Measurements from ENCODE around the gene WHAMM.
"Not testable (repeated sequence)": the region's sequence is repeated elsewhere in the genome, so short reads cannot be mapped to it uniquely, and the experiment has no call there.

Gene WHAMM

DNA sequence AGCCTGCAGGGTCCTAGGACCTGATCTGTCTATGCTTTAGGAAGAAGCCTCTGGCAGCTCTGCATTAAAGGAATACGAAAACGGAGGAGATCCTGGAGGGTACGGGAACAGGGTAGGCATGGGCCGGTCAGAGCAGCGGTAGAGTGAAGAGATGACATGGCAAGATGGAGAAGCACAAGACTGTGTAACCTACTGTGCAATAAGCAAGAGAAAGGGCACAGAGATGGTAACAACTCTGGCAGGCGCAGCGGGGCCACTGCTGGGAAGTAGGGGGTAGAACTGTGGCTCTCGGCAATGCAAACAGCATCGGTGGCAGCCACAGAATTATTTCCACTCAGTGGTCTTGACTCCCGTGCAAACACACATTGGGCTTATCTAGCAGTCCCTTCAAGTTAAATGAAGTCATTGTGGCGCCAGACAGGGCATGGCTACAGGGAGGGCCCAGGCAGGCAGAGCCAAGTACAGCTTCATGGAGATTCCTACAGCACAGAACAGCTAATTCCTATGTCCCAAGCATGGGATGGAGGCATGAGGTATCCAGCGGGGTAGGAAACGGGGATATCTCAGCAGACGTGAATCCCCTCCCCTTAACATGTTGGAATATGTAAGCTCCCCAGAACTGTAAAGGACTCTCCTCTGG, 28.8 kb downstream of the WHAMM start:
- DNase-seq = no peak

DNA sequence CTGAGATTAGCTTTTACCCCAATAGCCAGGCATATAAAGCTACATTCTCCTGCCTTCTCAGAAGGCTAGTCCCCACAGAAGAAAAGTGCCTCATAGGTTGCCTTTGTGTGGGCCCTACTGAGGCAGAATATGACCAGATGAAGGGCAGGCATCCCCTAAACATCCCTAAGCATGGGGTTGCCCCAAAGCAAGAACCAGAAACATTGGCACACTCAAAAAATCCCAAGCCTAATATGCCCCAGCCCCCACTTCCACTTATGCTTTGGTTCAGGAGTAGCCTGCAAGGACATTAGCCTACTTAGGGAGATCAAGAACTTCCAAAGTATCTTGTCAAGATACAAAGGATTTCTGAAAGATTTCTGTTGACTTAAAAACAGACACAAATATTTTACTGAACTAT, 29.7 kb downstream of the WHAMM start:
- no peak for DNase-seq

DNA sequence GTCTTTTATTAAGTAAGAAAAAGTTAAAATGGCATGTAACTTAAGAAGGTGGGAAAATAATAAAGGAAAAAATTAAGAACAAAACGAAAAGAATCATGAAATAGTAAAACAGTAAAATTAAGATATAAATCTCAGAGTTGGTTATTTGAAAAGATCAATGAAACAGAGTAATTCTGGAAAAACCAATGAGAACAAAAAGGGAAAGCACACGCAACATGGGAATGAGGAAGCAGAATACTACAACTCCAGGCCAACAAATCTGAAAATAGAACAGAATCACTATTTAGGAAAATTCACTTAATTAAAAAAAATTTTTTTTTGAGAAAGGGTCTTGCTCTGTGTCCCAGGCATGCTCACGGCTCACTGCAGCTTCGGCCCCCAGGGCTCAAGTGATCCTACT, 30.7 kb downstream of the WHAMM start:
- no peak for DNase-seq

DNA sequence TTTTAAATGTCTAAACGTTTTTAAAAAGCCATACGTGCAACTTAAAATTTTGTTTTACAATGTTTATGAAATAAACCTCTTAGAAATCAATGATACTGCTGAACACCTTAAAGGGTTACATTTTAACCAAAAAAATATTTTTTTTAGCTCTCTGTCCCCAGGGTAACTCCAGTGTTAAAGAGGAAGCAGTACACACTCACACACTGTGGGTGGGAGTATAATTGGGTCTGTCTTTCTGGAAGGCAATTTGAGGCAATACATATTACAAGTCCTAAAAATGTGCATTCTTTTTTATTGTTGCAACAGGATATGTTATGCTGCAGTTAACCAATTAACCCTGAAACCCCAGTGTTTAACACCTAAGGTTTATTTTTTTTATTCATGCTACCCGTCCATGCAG, 34.1 kb downstream of the WHAMM start:
- no peak for DNase-seq

DNA sequence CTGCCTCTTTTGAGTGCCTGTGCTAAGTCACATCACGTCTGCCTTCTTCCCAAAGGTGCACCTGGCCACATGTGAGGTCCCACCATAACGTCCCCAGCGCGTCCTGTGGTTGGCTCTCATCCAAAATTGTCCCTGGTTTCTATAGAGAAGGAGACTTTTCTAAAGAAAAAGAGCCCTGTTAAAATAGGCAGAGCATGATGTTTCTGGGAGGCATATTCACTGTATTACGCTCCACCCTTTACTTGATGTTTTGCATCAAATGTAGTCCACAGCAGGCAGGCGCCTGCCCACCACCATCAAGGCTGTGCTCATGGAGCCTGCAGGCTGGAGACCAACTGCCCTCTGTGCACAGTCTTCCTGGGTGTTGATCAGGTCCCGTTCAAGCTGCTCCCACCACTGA, 36.3 kb downstream of the WHAMM start:
- DNase-seq = no peak

DNA sequence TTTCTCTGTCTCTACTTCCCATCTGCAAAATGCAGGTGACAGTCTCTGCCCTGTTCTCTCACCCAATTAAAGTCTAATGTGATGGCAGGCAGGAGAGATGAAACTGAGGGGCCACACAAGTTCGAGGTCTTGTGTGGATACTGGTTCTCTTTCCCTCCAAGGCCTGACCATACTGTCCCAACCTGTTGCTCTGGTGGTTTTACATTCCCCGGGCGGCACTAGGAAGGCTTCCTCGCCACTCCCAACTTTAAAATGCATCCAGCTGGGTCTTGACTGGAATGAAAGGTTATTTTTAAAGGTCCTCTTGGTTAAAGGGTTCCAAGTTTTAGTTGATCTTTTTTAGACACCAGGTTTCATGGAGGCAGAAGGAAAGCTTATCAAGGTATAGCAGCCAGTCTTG, 37.2 kb downstream of the WHAMM start:
- DNase-seq = no peak

DNA sequence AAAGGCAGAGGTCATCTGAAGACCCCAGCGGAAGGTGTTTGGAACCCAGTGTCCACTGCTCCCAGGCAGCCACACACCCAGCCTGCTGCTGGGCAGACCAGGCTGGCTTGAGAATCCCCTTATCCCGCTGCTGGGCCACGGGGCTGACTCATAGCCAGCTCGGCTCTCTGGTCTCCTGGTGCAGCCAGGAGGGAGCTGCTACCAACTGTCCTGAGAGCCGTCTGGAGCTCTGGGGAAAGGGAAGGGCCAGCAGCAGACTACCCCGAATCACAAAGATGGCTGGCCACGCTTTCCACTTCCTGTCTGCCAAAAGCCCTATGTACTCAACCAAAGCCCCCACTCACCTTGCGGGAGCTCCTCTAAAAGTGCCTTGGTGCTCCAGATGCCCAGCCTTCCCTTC, 38.3 kb downstream of the WHAMM start:
- DNase-seq = no peak

DNA sequence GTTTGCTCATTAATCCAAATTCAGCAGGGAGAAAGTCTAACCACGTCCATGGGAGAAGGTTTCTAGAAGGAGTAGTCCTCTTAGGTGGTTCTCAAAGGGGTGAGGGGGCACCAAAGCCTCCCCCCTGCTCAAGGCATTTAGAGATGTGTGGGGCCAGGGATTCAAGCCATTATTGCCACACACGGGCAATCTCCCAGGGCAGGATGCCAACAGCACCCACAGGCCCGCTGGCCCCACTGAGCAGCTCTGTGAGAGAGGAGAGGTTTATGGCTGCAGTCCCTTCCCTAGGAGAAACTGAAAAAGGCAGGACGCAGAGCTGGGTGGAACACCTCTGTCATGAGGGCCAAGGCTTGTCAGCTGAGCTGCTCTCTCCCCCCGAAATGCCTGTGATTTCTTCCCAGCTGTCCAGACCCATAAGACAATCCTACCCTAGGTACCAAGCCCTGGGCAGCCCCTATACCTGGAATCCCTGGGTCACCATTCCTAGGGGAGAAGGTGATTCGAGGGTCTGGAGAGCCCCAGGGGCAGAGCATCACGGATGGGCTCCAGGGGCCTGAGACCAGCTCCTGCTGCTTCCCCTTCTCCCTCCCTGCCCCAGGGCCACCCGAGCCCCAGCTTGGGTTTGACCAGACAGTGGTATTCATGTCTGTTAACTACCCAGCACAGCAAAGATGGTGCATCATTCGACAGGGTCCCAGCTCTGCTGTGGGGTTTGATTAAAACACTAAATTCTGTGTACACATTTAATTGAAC, 39.0 kb downstream of the WHAMM start:
- no peak for DNase-seq

DNA sequence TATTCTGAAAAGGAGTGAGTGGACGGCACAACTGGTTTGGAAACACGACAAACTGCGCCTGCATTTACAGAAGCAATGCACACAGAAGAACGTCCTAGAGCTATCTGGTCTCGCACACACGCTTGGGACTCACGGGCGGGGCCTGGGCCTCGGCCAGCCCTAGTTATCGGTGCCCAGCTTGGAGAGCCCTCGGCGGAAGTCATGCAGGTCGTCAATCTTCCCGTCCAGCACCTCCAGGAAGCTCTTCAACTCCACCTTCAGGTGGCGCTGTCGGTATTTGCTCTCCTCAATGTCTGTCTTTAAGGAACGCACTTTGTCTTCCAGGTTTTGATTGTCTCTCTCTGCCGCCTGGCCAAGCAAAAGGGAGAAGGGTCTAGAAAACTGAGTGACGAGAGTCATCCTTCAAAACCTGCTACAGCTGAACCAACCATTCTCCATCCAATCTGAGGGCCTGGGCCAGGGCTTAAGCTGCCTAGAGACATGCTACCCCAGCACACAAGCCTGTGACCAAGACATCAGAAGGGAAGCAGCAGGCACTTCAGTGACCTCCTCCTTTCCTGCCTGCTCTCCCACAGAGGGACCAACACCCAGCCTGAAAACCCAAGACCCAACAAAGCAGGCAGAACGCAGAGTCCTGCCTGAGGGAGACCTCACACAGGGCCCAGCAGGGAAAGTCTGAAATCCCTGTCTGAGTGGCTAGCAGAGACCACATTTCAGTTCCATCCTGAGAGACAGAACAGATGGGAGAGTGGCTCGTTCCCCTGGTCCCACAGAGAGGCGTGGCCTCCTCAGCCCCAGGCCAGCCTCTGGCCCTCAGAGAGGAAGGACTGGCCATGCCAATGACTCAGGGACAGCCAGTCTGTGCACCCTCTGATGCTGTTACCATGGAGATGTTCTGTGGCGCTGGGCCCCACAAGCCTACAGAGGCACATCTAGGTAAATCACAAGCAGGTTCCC, 40.4 kb downstream of the WHAMM start:
- DNase-seq = peak; percentile 81

DNA sequence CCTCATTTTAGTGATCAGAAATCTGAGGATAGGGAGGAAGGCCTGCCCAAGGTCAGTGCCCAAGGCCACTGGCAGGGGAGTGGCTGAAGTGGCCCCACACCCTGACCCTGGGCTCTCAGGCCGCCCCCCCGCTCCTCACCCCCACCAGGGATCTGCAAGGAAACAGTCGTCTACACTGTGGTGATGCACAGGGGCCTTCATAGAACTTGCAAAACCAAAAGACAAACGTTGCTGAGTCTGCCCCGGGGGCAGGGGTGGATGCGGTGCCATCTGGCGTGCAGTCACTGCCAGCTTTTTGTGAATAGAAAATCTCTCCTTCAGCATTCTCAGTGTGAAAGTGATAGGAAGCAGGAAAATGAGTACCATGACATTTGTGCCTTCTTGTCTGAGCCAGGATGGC, 41.3 kb downstream of the WHAMM start:
- DNase-seq = no peak

DNA sequence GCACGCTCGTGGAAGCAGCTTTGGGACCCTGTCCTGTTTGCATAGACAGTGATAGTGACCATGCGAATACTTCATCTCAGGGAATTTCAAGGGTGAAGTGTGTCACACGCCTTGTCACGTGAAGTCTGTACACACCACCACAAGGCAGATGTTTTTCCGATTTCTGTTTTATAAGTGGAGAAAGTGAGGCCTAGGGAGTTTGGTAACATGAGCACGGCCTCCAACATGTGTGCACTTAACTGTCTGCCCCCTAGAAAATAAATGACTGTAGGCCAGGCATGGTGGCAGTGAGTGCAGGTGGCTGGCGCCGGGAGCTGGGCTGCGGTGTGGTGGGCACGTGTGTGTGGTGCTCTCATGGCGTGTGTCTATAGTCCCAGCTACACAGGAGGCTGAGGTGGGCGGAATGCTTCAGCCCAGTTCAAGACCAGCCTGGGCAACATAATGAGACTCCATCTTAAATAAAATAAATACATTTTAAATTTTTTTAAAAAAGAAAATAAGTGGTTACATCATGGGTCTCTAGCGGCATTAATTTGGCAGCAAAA, 42.0 kb downstream of the WHAMM start:
- no peak for DNase-seq

DNA sequence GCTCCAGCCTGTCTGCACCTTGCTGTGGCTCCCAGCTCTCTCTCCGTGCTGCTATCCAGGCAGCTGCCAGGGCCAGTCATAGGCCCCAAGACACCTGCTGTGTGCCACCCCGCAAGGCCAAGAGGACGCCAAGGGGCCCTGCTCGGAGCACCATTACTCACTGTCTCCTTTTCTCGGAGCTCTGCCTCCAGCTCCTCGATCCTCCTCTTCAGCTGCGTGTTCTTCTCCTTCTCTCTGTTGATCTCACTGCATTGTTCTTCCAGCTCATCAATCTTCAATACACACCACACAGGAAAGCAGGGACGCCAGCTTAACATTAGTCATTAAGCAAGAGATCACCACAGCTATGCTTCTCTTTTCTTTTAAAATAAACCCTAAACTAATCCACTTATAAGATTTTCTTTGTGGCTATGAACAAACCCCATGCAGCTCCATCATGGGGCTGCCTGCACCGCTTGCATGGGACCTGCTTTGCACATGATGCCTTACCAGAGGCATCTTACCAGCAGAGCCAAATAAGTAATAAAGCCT, 42.6 kb downstream of the WHAMM start:
- peak; percentile 32 for DNase-seq

DNA sequence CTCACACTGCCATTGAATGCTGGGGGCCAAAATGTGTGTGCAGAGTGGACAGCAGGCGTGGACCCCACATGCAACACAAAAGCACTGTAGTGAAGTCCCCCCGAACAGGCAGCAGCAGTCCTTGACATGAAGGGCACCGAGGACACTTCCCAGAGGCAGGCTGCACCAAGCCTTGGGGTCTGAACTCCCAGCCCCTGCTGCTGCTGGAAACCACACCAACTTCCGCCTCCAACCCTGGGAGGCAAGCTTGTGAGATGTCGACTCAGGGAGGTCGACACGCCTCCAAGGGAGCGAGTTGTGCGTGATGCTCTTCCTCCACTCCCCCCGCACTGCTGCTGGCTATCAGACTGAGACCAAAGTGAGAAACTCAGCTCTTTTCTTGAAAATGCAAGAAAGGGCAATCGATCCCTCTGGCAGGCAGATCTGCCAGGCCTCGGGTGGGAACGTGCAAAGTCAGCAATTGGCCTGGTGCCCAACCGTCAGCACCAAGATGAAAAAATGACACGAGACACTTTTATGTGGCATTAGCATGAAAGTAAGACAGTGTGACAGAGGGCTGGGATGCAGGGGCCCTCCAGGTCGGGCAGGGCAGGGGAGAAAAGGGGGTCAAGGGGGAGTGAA, 43.6 kb downstream of the WHAMM start:
- peak; percentile 18 for DNase-seq

DNA sequence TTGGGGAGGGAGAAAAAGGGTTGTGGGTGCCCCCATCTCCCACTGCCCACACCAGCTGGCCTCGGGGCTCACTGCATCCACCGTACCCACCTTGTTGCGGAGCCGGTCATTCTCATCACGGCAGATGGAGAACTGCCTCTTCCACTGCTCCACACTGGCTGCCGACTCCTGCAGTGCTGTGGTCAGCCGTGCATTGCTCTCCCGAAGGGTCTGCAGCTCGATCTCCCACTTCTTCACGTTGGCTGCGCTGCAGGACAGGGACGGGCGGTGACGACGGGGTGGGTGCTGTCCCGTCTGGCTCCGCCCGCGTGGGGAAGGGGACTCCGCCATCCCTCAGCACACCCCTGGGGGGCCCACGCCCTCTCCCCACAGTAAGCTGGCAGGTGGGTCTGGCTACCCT, 45.1 kb downstream of the WHAMM start:
- DNase-seq = no peak

DNA sequence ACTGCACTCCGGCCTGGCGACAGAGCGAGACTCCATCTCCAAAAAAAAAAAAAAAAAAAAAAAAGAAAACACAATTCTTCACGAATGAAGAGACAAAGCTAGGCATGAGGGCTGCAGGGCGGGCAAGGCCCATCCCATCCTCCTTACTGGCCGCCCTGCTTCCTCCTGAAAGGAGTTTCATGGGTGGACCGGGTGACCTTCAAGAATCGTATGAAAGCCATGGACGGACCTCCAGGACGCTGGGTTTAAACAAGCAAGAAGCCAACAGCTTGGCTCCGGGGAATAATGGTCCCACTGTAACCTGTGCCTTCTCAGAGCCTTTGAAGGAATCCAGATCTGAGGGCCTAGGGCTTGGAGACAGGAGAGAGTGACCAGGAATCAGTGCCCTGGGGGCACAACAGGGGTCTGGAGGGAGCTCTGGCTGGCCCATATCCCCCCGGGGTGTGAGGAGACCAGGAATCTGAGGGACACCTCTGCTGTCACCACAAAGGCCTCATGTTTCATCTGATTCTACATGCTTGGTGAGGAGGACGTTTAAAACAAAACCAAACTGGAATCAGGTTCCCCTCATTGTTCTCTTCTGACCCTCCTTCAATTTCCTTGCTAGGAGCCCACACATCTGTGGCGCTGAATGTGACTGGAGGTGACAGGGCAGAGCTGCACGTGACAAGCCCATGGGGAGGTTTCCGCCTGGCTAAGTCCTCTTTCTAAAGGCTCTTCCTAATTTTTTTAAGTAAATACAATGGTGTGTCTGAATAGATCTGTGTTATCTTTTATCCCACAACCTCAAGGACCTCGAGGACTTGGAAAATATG, 46.1 kb downstream of the WHAMM start:
- no peak for DNase-seq

DNA sequence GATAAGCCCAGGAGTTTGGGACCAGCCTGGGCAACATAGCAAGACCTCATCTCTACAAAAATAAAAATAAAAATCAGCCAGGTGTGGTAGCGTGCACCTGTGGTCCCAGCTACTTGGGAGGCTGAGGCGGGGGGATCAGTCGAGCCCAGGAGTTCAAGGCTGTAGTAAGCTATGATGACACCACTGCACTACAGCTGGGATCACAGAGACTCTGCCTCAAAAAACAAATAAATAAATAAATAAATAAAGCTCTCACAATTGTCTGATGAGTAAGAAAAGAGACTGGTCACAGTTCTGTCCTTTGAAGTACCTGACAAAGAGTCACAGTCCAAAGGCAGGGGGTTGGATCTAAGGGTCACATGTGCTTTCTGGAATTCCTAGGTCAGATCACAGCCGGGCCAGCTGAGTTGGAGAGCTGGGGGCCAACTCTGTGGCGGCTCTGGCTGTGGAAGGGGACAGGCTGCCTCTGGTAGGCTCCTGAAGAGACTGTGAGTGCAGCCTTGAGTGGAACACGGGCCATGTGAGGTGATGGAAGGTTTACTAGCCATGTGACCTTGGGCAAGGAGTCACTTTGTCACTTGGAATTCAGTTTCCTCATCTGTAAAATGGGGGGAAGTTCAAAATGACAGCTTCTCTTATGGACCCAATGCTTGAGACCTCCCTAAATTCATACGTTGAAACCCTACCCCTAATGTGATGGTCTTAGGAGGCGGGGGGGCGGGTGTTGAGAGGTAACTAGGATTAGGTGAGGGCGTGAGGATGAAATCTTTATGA, 47.2 kb downstream of the WHAMM start:
- no peak for DNase-seq

DNA sequence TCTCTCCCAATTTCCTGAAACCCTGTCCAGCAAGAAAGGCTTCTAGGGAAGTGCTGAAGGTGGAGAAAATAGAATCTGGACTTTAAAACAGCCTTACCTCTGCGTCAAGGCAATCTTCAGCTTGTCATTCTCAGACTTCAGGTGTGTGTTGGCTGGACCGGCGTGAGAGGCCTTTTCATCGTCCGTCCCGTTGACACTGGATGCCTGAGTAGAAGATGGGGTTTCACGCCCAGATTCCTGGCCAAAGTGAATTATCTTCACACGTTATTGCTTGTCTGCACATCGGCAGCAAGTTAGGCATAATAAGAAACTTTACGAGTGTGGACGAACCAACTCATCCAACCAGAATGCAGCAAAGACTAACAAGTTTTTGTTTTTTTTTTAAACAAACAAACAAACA, 49.5 kb downstream of the WHAMM start:
- no peak for DNase-seq

DNA sequence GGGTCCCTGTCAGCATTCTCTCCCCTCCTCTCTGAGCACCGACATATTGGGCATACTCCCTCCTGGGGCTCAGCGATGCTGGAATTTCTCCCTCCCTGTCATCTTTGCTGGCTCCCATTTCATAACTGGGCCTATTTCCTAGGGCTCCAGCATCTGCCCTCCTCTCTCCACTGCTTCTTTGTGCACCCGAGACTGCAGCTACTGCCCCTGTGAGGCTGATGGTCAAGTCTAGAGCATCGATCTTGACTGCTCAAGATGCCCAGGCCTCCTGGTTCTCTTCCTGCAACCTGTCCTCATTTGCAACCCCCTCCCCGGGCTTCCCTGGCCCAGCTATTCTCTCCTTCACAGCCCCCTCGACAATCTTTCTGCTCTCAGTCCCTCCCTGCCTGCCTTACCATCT, 53.5 kb downstream of the WHAMM start:
- no peak for DNase-seq

DNA sequence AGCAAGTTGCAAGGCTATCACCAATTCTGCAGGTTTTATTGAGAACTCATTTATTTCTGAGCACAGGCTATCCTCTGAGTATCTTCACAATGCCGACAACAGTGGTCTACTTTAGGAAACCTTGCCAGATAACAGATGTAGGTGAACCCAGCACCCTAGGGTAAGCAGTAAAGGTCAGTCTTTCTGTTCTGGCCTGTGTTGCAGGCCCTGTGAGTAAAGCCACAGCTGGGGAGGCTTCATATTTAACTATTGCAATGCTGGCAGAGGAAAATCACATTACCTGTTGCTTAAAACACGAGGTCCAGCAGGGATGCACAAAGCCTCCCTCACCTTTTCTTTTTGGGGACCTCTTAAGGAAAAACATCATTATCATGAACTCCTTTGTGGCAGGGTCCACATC, 55.5 kb downstream of the WHAMM start:
- no peak for DNase-seq

DNA sequence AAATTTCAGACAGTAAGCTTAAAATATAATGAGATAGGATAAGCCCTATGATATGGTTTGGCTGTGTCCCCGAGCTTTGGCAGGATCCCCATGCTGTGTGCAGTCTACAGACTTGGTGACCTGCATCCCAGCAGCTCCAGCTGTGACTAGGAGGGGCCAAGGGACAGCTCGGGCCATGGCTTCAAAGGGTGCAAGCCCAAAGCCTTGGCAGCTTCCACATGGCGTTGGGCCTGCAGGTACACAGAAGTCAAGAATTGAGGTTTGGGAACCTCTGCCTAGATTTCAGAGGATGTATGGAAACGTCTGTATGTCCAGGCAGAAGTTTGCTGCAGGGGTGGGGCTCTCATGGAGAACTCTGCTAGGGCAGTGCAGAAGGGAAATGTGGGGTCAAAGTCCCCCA, 56.2 kb downstream of the WHAMM start:
- not testable (repeated sequence) for DNase-seq

DNA sequence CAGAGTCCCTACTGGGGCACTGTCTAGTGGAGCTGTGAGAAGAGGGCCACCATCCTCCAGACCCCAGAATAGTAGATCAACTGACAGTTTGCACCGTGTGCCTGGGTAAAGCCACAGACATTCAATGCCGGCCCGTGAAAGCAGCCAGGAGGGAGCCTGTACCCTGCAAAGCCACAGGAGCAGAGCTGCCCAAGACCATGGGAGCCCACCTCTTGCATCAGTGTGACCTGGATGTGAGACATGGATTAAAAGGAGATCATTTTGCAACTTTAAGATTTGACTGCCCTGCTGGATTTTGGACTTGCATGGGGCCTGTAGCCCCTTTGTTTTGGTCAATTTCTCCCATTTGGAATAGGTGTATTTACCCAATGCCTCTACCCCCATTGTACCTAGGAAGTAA, 56.6 kb downstream of the WHAMM start:
- not testable (repeated sequence) for DNase-seq

All from fibroblast of skin of scalp (primary cell).